Trophoblast cell (in vitro differentiated cells and primary cell): ENCODE measurements around the gene IRX2.

Source experiments
- DNase-seq, 2 donors: peaks; one replicate each; pipeline ENCODE4 v3.0.0-alpha.2; 2016
- H2AFZ ChIP-seq: 2 replicates; pipeline ENCODE4 v1.6.1; 2013; ENCODE audit warnings: low read length, moderate library complexity, mild to moderate bottlenecking; ENCODE audit not compliant: insufficient read depth, poor library complexity
- H2AK5ac ChIP-seq: 2 replicates; pipeline ENCODE4 v1.6.1; 2013; ENCODE audit warnings: mild to moderate bottlenecking, low read length
- H2BK120ac ChIP-seq: 2 replicates; pipeline ENCODE4 v1.6.1; 2013; ENCODE audit warnings: low read length, mild to moderate bottlenecking, moderate library complexity; ENCODE audit not compliant: insufficient read depth, poor library complexity
- H2BK12ac ChIP-seq: 2 replicates; pipeline ENCODE4 v1.6.1; 2013; ENCODE audit warnings: mild to moderate bottlenecking, low read length, moderate library complexity
- H2BK5ac ChIP-seq: 2 replicates; pipeline ENCODE4 v1.6.1; 2013; ENCODE audit warnings: low read length, low read depth, moderate library complexity, mild to moderate bottlenecking; ENCODE audit not compliant: poor library complexity
- H3K14ac ChIP-seq: 2 replicates; pipeline ENCODE4 v1.6.1; 2013; ENCODE audit warnings: mild to moderate bottlenecking, low read length
- H3K18ac ChIP-seq: 2 replicates; pipeline ENCODE4 v1.6.1; 2013; ENCODE audit warnings: mild to moderate bottlenecking, low read length
- H3K23ac ChIP-seq: 2 replicates; pipeline ENCODE4 v1.6.1; 2013; ENCODE audit warnings: low read length
- H3K27ac ChIP-seq: 2 replicates; pipeline ENCODE4 v1.5.1; 2013; ENCODE audit warnings: low read depth, mild to moderate bottlenecking, inconsistent platforms, low read length, moderate library complexity
- H3K27me3 ChIP-seq: 2 replicates; pipeline ENCODE4 v1.6.1; 2013; ENCODE audit warnings: inconsistent platforms, mild to moderate bottlenecking, low read length, moderate library complexity; ENCODE audit not compliant: insufficient read depth
- H3K36me3 ChIP-seq, 2 experiments: 1 replicate in 1 of 2; 2 replicates in 1 of 2; pipeline ENCODE4 v1.6.1; 2013; ENCODE audit warnings: low read length in 2 of 2, mild to moderate bottlenecking in 2 of 2, moderate library complexity in 1 of 2; ENCODE audit not compliant: insufficient read depth in 2 of 2, control insufficient read depth in 1 of 2
- H3K4ac ChIP-seq: 2 replicates; pipeline ENCODE4 v1.6.1; 2013; ENCODE audit warnings: low read depth, mild to moderate bottlenecking, low read length, moderate library complexity
- H3K4me1 ChIP-seq, 2 experiments: 1 replicate in 1 of 2; 2 replicates in 1 of 2; pipeline ENCODE4 v1.6.1; 2013; ENCODE audit warnings: low read length in 2 of 2, mild to moderate bottlenecking in 2 of 2, moderate library complexity in 1 of 2; ENCODE audit not compliant: insufficient read depth in 2 of 2, control insufficient read depth in 1 of 2
- H3K4me2 ChIP-seq: 2 replicates; pipeline ENCODE4 v1.6.1; 2013; ENCODE audit warnings: inconsistent platforms, mild to moderate bottlenecking, low read length, moderate library complexity
- H3K4me3 ChIP-seq: 2 replicates; pipeline ENCODE4 v1.5.1; 2013; ENCODE audit warnings: mild to moderate bottlenecking, low read depth, low read length, inconsistent platforms
- H3K79me1 ChIP-seq: one replicate; pipeline ENCODE4 v1.6.1; 2013; ENCODE audit warnings: low read length
- H3K79me2 ChIP-seq: 2 replicates; pipeline ENCODE4 v1.6.1; 2013; ENCODE audit warnings: low read length, mild to moderate bottlenecking; ENCODE audit not compliant: control insufficient read depth, insufficient read depth, poor library complexity
- H3K9ac ChIP-seq: 2 replicates; pipeline ENCODE4 v1.6.1; 2013; ENCODE audit warnings: mild to moderate bottlenecking, low read length
- H3K9me3 ChIP-seq: 2 replicates; pipeline ENCODE4 v1.6.1; 2013; ENCODE audit warnings: low read depth, mild to moderate bottlenecking, control low read depth, inconsistent platforms, low read length; ENCODE audit not compliant: insufficient read depth
- H4K12ac ChIP-seq: 2 replicates; pipeline ENCODE4 v1.6.1; 2013; ENCODE audit warnings: low read depth, mild to moderate bottlenecking, low read length, moderate library complexity
- H4K8ac ChIP-seq: 2 replicates; pipeline ENCODE4 v1.6.1; 2013; ENCODE audit warnings: low read depth, mild to moderate bottlenecking, low read length, moderate library complexity
- H4K91ac ChIP-seq: one replicate; pipeline ENCODE4 v1.6.1; 2013; ENCODE audit warnings: low read depth, mild to moderate bottlenecking, low read length, moderate library complexity
- WGBS: extraction: QIAGEN DNeasy Blood & Tissue Kit; methylation state at CpG from one replicate; pipeline ENCODE4 v1.1.7; 2013; ENCODE audit warnings: missing lambda C conversion rate; ENCODE audit not compliant: insufficient read length, insufficient coverage; ENCODE audit errors: extremely low coverage; 5-methylcytosine and 5-hydroxymethylcytosine counted together

Gene IRX2

DNA sequence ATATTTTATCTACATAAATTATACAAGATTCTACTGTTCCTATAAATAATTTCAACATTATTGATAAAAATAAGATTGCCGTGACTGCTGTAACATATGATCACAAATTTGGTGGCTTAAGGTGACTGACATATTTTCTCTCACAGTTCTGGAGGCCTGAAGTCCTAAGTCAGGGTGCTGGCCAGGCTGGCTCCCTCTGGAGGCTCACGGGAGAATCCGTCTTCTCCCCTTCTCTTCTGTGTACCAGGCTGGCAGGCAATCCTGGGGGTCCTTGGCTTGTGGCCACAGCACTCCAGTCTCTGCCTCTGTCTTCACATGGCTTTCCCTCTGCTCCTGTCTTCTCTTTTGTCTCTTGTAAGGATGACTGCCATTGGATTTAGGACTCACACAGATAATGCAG lies 31.7 kb upstream of the IRX2 start:
- no peak overlapping the region for H3K27ac ChIP-seq
- H3K79me2 ChIP-seq, result peaks cover 2% of the 10 kb centered on the region
- no peak overlapping the region for H3K14ac ChIP-seq
- H2BK12ac ChIP-seq, result no peak overlapping the region
- H2AFZ ChIP-seq, result no peak overlapping the region
- no peak overlapping the region for H4K8ac ChIP-seq
- H4K12ac ChIP-seq, result no peak overlapping the region
- H3K79me1 ChIP-seq, result peaks cover 14% of the 10 kb centered on the region
- no peaks in the 10 kb centered on the region for H3K27me3 ChIP-seq
- peaks cover 4% of the 10 kb centered on the region for H3K9me3 ChIP-seq
- no peak overlapping the region for H4K91ac ChIP-seq
- peak in 1 of 2 donors; percentile 21 for DNase-seq
- H3K36me3 ChIP-seq, result no peaks in the 10 kb centered on the region
- H2AK5ac ChIP-seq, result no peak overlapping the region
- no peak overlapping the region for H3K4me2 ChIP-seq
- no peak overlapping the region for H2BK120ac ChIP-seq
- H3K4ac ChIP-seq, result no peak overlapping the region
- no peak overlapping the region for H3K9ac ChIP-seq
- no CpG with 5 or more reads among the region's 3 CpGs for WGBS
- H3K18ac ChIP-seq, result no peak overlapping the region
- no peak overlapping the region for H3K23ac ChIP-seq
- peaks cover 15 to 17% of the 10 kb centered on the region in 2 experiments for H3K4me1 ChIP-seq
- H3K4me3 ChIP-seq, result no peak overlapping the region
- H2BK5ac ChIP-seq, result no peak overlapping the region

DNA sequence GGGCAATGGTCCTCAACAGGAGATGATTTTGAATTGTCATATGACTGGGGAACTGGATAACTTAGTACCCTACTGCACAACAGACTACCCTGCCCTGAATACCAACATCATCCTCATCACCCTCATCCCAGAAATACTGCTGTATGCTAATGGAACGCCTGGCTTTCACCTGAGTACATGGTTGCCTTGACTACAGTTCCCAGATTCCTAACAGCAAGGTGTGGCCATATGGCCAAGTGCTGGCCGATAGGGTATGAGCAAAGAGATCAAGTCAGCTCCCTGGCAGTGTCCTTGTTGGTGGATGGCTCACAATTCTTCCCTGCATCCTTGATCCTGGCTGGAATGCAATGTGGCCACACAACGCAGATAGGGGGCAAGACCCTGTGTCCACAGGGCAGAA lies 31.2 kb upstream of the IRX2 start:
- no CpG with 5 or more reads among the region's 3 CpGs for WGBS
- no peaks in the 10 kb centered on the region for H3K27me3 ChIP-seq
- DNase-seq, result peak; percentile 52 to 88
- no peak overlapping the region for H3K4me2 ChIP-seq
- H3K14ac ChIP-seq, result no peak overlapping the region
- H2BK12ac ChIP-seq, result no peak overlapping the region
- no peak overlapping the region for H2BK5ac ChIP-seq
- H3K23ac ChIP-seq, result no peak overlapping the region
- no peak overlapping the region for H2BK120ac ChIP-seq
- H4K12ac ChIP-seq, result no peak overlapping the region
- no peak overlapping the region for H4K8ac ChIP-seq
- H3K9me3 ChIP-seq, result peaks cover 4% of the 10 kb centered on the region
- no peak overlapping the region for H3K4me3 ChIP-seq
- H3K36me3 ChIP-seq, result no peaks in the 10 kb centered on the region
- H3K18ac ChIP-seq, result no peak overlapping the region
- H2AFZ ChIP-seq, result no peak overlapping the region
- H4K91ac ChIP-seq, result no peak overlapping the region
- H3K4ac ChIP-seq, result no peak overlapping the region
- H2AK5ac ChIP-seq, result no peak overlapping the region
- no peak overlapping the region for H3K27ac ChIP-seq
- H3K9ac ChIP-seq, result no peak overlapping the region
- peaks cover 15% of the 10 kb centered on the region for H3K79me1 ChIP-seq
- peaks cover 15 to 17% of the 10 kb centered on the region in 2 experiments for H3K4me1 ChIP-seq
- H3K79me2 ChIP-seq, result peaks cover 2% of the 10 kb centered on the region

DNA sequence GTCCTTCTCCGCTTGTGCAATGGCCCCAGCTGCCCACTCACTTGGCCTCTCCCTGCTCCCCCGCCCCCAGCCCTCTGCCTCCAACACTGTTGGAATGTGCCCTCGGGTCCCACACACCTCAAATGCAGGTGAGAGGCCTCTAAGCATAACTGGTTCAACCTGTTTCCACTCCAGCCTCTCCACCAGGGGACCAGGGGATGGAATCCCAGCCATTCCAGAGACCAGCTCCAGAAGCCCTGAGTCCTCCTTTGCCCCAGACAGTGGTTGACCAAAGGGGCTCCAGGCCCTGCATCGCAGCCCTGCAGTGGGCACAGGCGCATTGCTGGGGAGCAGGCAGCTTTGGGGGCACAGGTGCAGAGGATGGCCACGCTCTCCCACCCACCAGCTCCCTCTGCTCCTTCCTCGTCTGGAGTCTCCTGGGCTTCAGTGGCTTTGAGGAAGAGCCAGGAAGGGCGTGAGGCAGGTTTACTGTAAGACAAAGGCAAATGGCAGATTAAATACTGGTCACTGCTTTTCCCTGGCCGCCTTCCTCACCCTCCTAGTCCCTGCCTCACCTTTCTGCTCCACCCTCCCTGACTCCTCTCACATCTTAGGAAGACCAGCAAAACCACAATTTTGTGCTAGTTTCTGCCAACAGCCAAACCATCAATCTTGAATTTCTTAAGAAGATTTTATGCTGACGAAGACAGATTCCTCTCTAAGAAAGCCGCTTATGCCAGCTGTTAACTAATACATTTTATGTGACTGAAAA lies 29.1 kb upstream of the IRX2 start:
- peaks cover 20% of the 10 kb centered on the region for H3K79me1 ChIP-seq
- no peaks in the 10 kb centered on the region for H3K36me3 ChIP-seq
- peak overlapping the region; percentile 75 for H4K8ac ChIP-seq
- H3K27ac ChIP-seq, result peak overlapping the region; percentile 94
- peak overlapping the region; percentile 70 for H3K18ac ChIP-seq
- peak overlapping the region; percentile 96 for H2BK12ac ChIP-seq
- peak overlapping the region; percentile 30 for H2AFZ ChIP-seq
- no peak overlapping the region for H3K23ac ChIP-seq
- peak overlapping the region; percentile 43 for H3K14ac ChIP-seq
- no peak overlapping the region for H2AK5ac ChIP-seq
- WGBS, result no CpG with 5 or more reads among the region's 11 CpGs
- peaks cover 4% of the 10 kb centered on the region for H3K9me3 ChIP-seq
- peak; percentile 98 to 99 for DNase-seq
- peak overlapping the region; percentile 91 for H4K91ac ChIP-seq
- H3K4me1 ChIP-seq, result peaks cover 15 to 17% of the 10 kb centered on the region in 2 experiments
- no peaks in the 10 kb centered on the region for H3K27me3 ChIP-seq
- H2BK120ac ChIP-seq, result peak overlapping the region; percentile 74
- H3K79me2 ChIP-seq, result peaks cover 2% of the 10 kb centered on the region
- H3K4me3 ChIP-seq, result no peak overlapping the region
- H3K4ac ChIP-seq, result peak overlapping the region; percentile 37
- H4K12ac ChIP-seq, result peak overlapping the region; percentile 6
- H3K4me2 ChIP-seq, result peak overlapping the region; percentile 54
- peak overlapping the region; percentile 91 for H2BK5ac ChIP-seq
- no peak overlapping the region for H3K9ac ChIP-seq

DNA sequence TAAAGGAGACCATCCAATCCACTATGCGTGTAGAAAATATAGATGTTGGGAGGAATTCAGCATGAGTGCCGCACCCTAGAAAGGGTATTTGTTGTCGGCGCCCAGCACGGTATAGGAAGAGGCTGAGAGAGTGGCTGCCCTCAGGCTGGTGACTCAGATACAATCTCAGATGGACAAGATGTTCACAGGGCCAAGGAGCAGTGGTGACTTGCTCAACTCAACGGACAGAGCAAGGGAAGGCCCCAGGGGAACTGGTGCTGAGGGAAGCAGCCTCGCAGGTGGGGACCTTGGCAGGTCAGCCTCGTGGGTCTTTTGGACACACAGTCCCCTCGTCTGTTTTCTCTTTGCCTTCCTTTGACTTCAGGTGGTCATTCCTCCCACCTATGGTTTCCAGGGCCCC lies 28.0 kb upstream of the IRX2 start:
- H3K79me1 ChIP-seq, result peaks cover 20% of the 10 kb centered on the region
- peak overlapping the region; percentile 90 for H2BK5ac ChIP-seq
- H3K36me3 ChIP-seq, result no peaks in the 10 kb centered on the region
- H3K14ac ChIP-seq, result peak overlapping the region; percentile 85
- DNase-seq, result peak; percentile 92 to 94
- H3K4me1 ChIP-seq, result peaks cover 15 to 17% of the 10 kb centered on the region in 2 experiments
- peak overlapping the region; percentile 13 for H4K8ac ChIP-seq
- H3K4me2 ChIP-seq, result no peak overlapping the region
- H3K23ac ChIP-seq, result no peak overlapping the region
- no CpG with 5 or more reads among the region's 9 CpGs for WGBS
- H3K79me2 ChIP-seq, result peaks cover 2% of the 10 kb centered on the region
- H2AFZ ChIP-seq, result peak overlapping the region; percentile 54
- H3K9ac ChIP-seq, result no peak overlapping the region
- H2BK12ac ChIP-seq, result peak overlapping the region; percentile 92
- H3K4ac ChIP-seq, result peak overlapping the region; percentile 57
- H3K27me3 ChIP-seq, result no peaks in the 10 kb centered on the region
- no peak overlapping the region for H4K12ac ChIP-seq
- no peak overlapping the region for H3K4me3 ChIP-seq
- peak overlapping the region; percentile 95 for H4K91ac ChIP-seq
- H2AK5ac ChIP-seq, result peak overlapping the region; percentile 1
- peak overlapping the region; percentile 95 for H2BK120ac ChIP-seq
- H3K18ac ChIP-seq, result peak overlapping the region; percentile 4
- H3K9me3 ChIP-seq, result peaks cover 4% of the 10 kb centered on the region
- H3K27ac ChIP-seq, result peak overlapping the region; percentile 70
